ENCODE data around the gene EME2.

Gene EME2

GRCh38 chr16:1818873-1819525 lies 46.4 kb downstream of the EME2 start:
- no peak for DNase-seq (ENCODE audit: low spot score)

DNA sequence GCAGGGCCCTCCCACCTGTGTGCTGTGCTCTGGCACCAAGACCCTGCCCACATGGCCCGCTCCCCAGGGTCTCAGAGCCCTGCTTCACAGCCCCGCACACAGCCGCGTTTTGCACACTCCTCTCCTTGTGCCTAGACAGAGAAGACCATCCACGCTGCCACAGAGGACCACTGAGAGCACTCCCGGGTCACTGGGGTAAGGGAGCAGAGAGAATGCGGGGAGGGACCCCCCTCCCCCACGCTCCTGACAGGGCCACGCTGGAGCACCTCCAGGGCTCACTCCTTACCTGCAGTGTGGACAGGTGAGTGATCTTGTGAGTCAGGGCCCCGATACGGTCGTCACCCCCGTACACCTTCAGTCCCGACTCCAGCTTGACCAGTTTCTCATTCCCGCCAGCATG lies 47.0 kb downstream of the EME2 start:
- no peak for DNase-seq (ENCODE audit: low spot score)

DNA sequence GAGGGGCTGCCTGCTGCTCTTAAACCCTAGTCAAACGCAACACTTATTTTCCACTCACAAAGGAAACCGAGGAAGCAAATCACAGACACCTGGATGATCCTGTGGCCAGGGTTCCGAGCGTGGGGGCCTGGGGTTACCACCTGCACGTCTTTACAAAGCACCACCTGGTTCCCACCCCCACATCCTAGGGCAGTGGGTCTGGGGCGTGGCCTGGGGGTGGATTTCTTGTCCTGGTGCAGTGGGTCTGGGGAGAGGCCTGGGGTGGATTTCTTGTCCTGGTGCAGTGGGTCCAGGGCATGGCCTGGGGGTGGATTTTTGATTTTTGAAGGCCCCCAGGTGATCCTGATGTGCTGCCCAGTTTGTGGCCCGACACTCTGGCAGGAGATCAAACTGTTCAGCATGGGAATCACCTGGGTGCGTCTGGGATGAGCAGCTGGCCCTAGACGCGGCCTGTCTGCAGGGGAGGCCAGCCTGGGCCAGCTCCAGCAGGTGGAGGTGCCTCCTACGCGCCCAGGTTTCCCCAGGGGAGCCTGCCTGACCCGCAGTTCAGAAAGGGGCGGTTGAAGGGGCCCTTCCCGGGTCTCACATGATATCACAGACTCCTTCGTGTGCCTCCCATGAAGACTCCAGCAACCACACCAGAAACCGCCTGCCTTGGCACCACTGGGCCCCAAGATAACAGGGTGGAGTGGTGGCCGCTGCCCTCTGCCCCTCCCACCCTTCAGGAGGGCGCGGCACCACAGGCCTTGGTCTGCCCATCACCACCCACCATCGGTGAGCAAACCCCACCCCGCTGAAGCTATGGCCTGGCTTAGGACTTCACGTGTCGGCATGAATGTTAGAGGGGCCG lies 47.7 kb downstream of the EME2 start:
- DNase-seq (ENCODE audit: low spot score) = no peak

DNA sequence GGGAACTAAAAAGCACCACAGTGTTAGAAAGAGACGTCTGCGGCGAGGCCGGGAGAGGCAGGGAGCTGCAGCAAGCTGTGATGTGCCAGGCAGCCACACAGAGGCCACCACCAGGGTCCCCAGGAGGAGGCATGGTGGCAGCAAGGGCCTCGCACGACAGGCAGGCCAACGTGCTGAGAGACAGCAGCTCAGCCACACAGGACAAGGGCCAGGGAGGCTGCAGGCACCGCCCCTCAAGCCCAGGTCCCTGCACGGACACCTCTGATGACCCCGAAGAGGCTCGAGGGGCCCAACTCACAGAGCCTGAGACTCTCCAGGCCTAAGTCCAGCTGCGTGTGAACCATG lies 48.3 kb downstream of the EME2 start:
- DNase-seq (ENCODE audit: low spot score) = no peak

DNA sequence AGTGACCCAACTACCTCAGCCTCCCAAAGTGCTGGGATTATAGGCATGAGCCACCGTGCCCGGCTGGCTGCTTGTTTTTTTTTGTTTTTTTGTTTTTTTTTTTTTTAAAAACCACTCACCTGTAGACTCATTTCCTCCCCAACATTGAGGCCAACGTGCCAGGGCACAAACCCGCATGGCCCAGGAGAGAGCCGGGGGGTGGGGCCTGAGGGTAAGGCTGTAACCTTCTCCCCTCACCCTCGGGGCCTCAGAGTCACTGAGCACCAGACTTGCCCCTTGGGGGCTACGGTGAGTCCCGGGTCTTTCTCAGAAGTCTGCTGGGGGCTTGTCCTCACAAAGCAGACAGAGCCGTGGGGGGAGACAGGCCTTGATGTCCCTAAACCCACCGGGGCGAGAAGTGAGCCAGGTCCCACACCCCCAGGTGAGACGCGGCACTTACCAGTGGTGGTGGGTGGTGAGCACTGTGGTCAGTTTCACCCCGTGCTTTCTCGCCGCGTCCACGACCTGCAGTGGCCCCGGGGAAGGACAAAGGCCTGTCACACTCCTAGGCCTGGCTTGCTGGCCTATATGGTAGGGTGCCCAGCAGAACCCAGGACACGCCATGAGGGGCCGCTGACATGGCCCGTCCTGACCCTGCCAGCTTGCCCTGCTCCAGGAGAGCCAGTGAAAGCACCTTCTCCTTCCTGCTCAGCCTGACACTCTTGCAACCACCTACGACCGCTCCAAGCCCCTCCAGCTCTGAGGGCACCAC lies 49.4 kb downstream of the EME2 start:
- DNase-seq (ENCODE audit: low spot score) = no peak

DNA sequence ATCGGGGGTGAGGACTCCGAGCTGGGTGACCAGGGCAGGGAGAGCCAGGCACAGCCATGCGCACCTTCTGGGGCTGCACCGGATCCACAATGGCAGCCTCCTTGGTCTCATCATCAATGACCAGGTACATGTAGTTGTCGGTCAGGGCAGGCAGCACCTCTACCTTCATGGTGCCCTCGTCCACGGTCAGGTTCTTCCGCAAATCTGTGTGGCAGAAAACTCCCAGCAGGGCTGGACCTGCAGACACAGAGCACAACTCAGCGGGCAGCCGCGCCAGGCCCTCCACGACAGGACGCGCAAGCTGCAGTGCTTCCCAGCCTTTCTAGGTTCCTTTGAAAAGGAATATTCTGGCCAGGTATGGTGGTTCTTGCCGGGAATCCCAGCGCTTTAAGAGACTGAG lies 50.2 kb downstream of the EME2 start:
- no peak for DNase-seq (ENCODE audit: low spot score)

DNA sequence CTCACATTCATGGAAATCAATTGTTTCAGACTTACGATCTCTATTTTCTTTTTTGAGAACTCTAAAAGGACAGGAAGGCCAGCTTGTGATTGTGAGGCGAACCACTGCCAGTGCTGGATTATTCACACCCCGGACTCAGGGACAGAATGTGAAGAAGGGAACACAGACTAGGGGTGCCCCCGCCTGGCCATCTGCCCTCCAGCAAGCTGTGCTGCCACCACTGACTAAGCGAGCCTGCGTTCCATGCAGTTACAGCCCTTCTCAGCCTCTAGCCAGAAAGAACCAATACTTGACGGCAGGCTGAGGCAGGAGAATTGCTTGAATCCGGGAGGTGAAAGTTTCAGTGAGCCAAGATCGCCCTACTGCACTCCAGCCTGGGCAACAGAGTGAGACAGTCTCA lies 51.2 kb downstream of the EME2 start:
- DNase-seq (ENCODE audit: low spot score) = peak; percentile 74

- no peak for DNase-seq (ENCODE audit: low spot score)
Measured at GRCh38 chr16:1825381-1825863, 52.8 kb downstream of the EME2 start.
